GM21360 (cell line): ENCODE data around the gene HSH2D.
"Not testable (repeated sequence)": the region's sequence is repeated elsewhere in the genome, so short reads cannot be mapped to it uniquely, and the experiment has no call there.

Source experiments
- ATAC-seq: cut with Tn5 transposase; IDR thresholded peaks from one replicate; pipeline ENCODE4 v1.9.1; 2021; ENCODE audit warnings: mild to moderate bottlenecking, moderate library complexity; ENCODE audit not compliant: unreplicated experiment

HSH2D gene

GRCh38 chr19:16154557-16154956 lies 11.1 kb downstream of the HSH2D start:
- no peak for ATAC-seq

GRCh38 chr19:16155128-16155527 lies 11.6 kb downstream of the HSH2D start:
- ATAC-seq = no peak

- ATAC-seq = no peak
These were observed 13.4 kb downstream of the HSH2D start for GRCh38 chr19:16156904-16157303.

- ATAC-seq = no peak
These were observed 14.1 kb downstream of the HSH2D start for GRCh38 chr19:16157601-16158000.

GRCh38 chr19:16159655-16160054 lies 16.2 kb downstream of the HSH2D start:
- ATAC-seq = no peak

GRCh38 chr19:16160445-16160942 lies 17.0 kb downstream of the HSH2D start:
- ATAC-seq = no peak

- no peak for ATAC-seq
These were observed 17.6 kb downstream of the HSH2D start for GRCh38 chr19:16160943-16161560.

- ATAC-seq = no peak
These were observed 18.4 kb downstream of the HSH2D start for GRCh38 chr19:16161840-16162239.

- ATAC-seq = no peak
These were observed 20.9 kb downstream of the HSH2D start for GRCh38 chr19:16164222-16164890.

GRCh38 chr19:16166417-16166816 lies 22.9 kb downstream of the HSH2D start:
- no peak for ATAC-seq

GRCh38 chr19:16167055-16167454 lies 23.6 kb downstream of the HSH2D start:
- ATAC-seq = no peak

GRCh38 chr19:16168465-16169081 lies 25.1 kb downstream of the HSH2D start:
- ATAC-seq = no peak

GRCh38 chr19:16170134-16170533 lies 26.6 kb downstream of the HSH2D start:
- ATAC-seq = no peak

GRCh38 chr19:16175954-16176353 lies 32.5 kb downstream of the HSH2D start:
- no peak for ATAC-seq

- ATAC-seq = not testable (repeated sequence)
These were observed 35.4 kb downstream of the HSH2D start for GRCh38 chr19:16178866-16179265.

GRCh38 chr19:16180611-16181010 lies 37.1 kb downstream of the HSH2D start:
- ATAC-seq = no peak

- no peak for ATAC-seq
These were observed 41.2 kb downstream of the HSH2D start for GRCh38 chr19:16184665-16185122.

GRCh38 chr19:16185123-16185767 lies 41.8 kb downstream of the HSH2D start, which contains the start of gene FAM32A:
TSS of gene FAM32A (plus strand) at chr19:16185410. CDS start at chr19:16185443, 33 bp downstream.
- peak; percentile 79 for ATAC-seq

GRCh38 chr19:16185768-16186123 lies 42.3 kb downstream of the HSH2D start:
- ATAC-seq = peak; percentile 27

GRCh38 chr19:16188521-16188920 lies 45.0 kb downstream of the HSH2D start:
- ATAC-seq = no peak

GRCh38 chr19:16190198-16190597 lies 46.7 kb downstream of the HSH2D start:
- no peak for ATAC-seq
